GM18526 (cell line): ENCODE results near the gene PPA2.

Source experiments
- POLR2A ChIP-seq: IDR thresholded peaks from 3 replicates; pipeline ENCODE4 v1.6.1; 2011; ENCODE audit not compliant: insufficient read length; ENCODE audit errors: extremely low read depth

The PPA2 gene

GRCh38 chr4:105426187-105426897 is 47.5 kb downstream of the PPA2 start:
- no peak for TF ChIP-seq POLR2A

GRCh38 chr4:105422207-105422920 is 51.5 kb downstream of the PPA2 start:
- TF ChIP-seq POLR2A = no peak

- no peak for TF ChIP-seq POLR2A
These were observed 56.2 kb downstream of the PPA2 start for GRCh38 chr4:105417624-105418023.

- TF ChIP-seq POLR2A = no peak
These were observed 58.5 kb downstream of the PPA2 start for GRCh38 chr4:105415281-105415744.

- TF ChIP-seq POLR2A = no peak
These were observed 59.5 kb downstream of the PPA2 start for GRCh38 chr4:105414316-105414715.

GRCh38 chr4:105400901-105401677 is 72.8 kb downstream of the PPA2 start:
- TF ChIP-seq POLR2A = no peak

GRCh38 chr4:105399532-105400161 is 74.2 kb downstream of the PPA2 start:
- TF ChIP-seq POLR2A = no peak

GRCh38 chr4:105392858-105393257 is 81.0 kb downstream of the PPA2 start:
- TF ChIP-seq POLR2A = no peak

- TF ChIP-seq POLR2A = no peak
These were observed 84.7 kb downstream of the PPA2 start for GRCh38 chr4:105389167-105389566.

- no peak for TF ChIP-seq POLR2A
These were observed 86.4 kb downstream of the PPA2 start for GRCh38 chr4:105387466-105387865.

- no peak for TF ChIP-seq POLR2A
These were observed 87.8 kb downstream of the PPA2 start for GRCh38 chr4:105386012-105386411.

GRCh38 chr4:105374071-105374470 is 99.8 kb downstream of the PPA2 start:
- TF ChIP-seq POLR2A = no peak

- TF ChIP-seq POLR2A = no peak
These were observed 100.5 kb downstream of the PPA2 start for GRCh38 chr4:105373324-105373723.

- no peak for TF ChIP-seq POLR2A
These were observed 103.9 kb downstream of the PPA2 start for GRCh38 chr4:105369988-105370387.

GRCh38 chr4:105361053-105361452 is 112.8 kb downstream of the PPA2 start:
- no peak for TF ChIP-seq POLR2A
